H1 (cell line): Measurements from ENCODE around the gene TAP2.

ENCODE experiments used
- CTCF ChIP-seq, 3 experiments: IDR thresholded peaks; 1 replicate in 2 of 3; 2 replicates in 1 of 3; pipeline versions ENCODE4 v1.5.1 to v1.6.1; 2011; ENCODE audit warnings: low read length in 3 of 3, mild to moderate bottlenecking in 3 of 3, inconsistent platforms in 2 of 3, low read depth in 1 of 3, moderate library complexity in 1 of 3; ENCODE audit not compliant: insufficient read depth in 1 of 3; ENCODE audit errors: control extremely low read depth in 1 of 3
- EZH2 ChIP-seq: fragments of 200-600 bp; sonication (generic); IDR thresholded peaks from 2 replicates; pipeline ENCODE4 v1.7.1; 2012; ENCODE audit warnings: low read depth, mild to moderate bottlenecking, moderate library complexity, low read length, inconsistent platforms; ENCODE audit not compliant: severe bottlenecking
- NRF1 ChIP-seq: IDR thresholded peaks from 2 replicates; pipeline ENCODE4 v1.6.1; 2011; ENCODE audit warnings: mild to moderate bottlenecking, low read depth, low read length, improper control_type of control experiment
- POLR2AphosphoS5 ChIP-seq: IDR thresholded peaks from 2 replicates; pipeline ENCODE4 v1.6.1; 2011; ENCODE audit warnings: low read depth, low read length
- RAD21 ChIP-seq, 2 experiments: IDR thresholded peaks in 1 of 2; conservative IDR thresholded peaks in 1 of 2; 2 replicates each; pipeline ENCODE4 v1.6.1; 2011; ENCODE audit warnings: low read depth in 2 of 2, low read length in 2 of 2, improper control_type of control experiment in 1 of 2, inconsistent platforms in 1 of 2, mild to moderate bottlenecking in 1 of 2, moderate library complexity in 1 of 2

- TF ChIP-seq POLR2AphosphoS5 (no peak), CTCF (IDR thresholded peaks at IDR 0.05; ENCODE audit: control extremely low read depth in 1 of 3, insufficient read depth in 1 of 3, low read depth in 1 of 3, low read length in 3 of 3) (no peak), RAD21 (IDR thresholded peaks at IDR 0.05 in 1 of 2, conservative IDR thresholded peaks at IDR 0.05 in 1 of 2; ENCODE audit: low read depth in 2 of 2, low read length in 2 of 2) (no peak), EZH2 (no peak), NRF1 (no peak)
Measured at GRCh38 chr6:32842690-32843089, 4.2 kb upstream of the TAP2 start.
